Kidney (tissue), 14 donors: Measurements from ENCODE around the gene FGFR3. TPM values are rescaled to one million over a fixed set of nuclear protein-coding genes. Genes with fewer than 3 reads are reported as not detected.
A peak's percentile ranks its signal among the peaks of the same experiment; 100 is the strongest.

Source experiments
- DNase-seq, 5 donors: peaks; one replicate each; pipeline ENCODE4 v3.0.0-alpha.2; 2013 to 2020
- FAIRE-seq: peaks from 2 replicates; lab custom pipeline; 2012; peaks lifted over from hg19 to GRCh38; lab: Jason Lieb, UNC
- H3K27ac ChIP-seq, 2 donors: one replicate each; pipeline ENCODE4 v1.7.0; 2013; ENCODE audit warnings: low read depth in 2 of 2, low read length in 2 of 2, inconsistent platforms in 1 of 2
- H3K27me3 ChIP-seq: one replicate; pipeline ENCODE4 v1.7.1; 2013; ENCODE audit warnings: low read length, inconsistent platforms; ENCODE audit not compliant: control insufficient read depth, insufficient read depth
- H3K36me3 ChIP-seq, 3 donors: one replicate each; pipeline versions ENCODE4 v1.7.0 to v1.7.1; 2013; ENCODE audit warnings: low read length in 3 of 3, control low read depth in 1 of 3, inconsistent platforms in 1 of 3; ENCODE audit not compliant: insufficient read depth in 3 of 3, control insufficient read depth in 2 of 3
- H3K4me1 ChIP-seq, 3 donors: one replicate each; pipeline versions ENCODE4 v1.7.0 to v1.7.1; 2013; ENCODE audit warnings: low read length in 3 of 3, inconsistent platforms in 1 of 3, low read depth in 1 of 3; ENCODE audit not compliant: control insufficient read depth in 2 of 3, insufficient read depth in 2 of 3
- H3K4me3 ChIP-seq, 3 donors: one replicate each; pipeline versions ENCODE4 v1.7.0 to v1.8.1; 2013; ENCODE audit warnings: low read length in 3 of 3, control low read depth in 1 of 3, inconsistent platforms in 1 of 3
- H3K9ac ChIP-seq, 3 donors: one replicate each; pipeline versions ENCODE4 v1.7.0 to v1.7.1; 2013; ENCODE audit warnings: low read length in 3 of 3, control low read depth in 1 of 3, inconsistent platforms in 1 of 3
- H3K9me3 ChIP-seq, 3 donors: one replicate each; pipeline versions ENCODE4 v1.7.0 to v1.7.1; 2013; ENCODE audit warnings: low read length in 3 of 3, control low read depth in 1 of 3, inconsistent platforms in 1 of 3; ENCODE audit not compliant: control insufficient read depth in 2 of 3, insufficient read depth in 1 of 3
- CTCF ChIP-seq: IDR thresholded peaks from 3 replicates; pipeline ENCODE4 v1.5.1; 2012; ENCODE audit warnings: mild to moderate bottlenecking, moderate library complexity, borderline replicate concordance; ENCODE audit not compliant: insufficient read depth; ENCODE audit errors: extremely low read depth
- intact Hi-C: fragments of 100-400 bp; cut with DNase I; formaldehyde crosslinking; loops from one replicate; pipeline ENCODE4 v1.11.1; 2022
- polyA plus RNA-seq: library from polyadenylated mRNA; stranded (reverse); fragments of 350-450 nt; fragmentation: Illumina TruSeq; extraction: RNeasy Lipid Tissue Mini Kit (QIAGEN cat#74804); gene quantifications from one replicate; pipeline ENCODE4 v1.2.3, GENCODE V29; 2014; ENCODE audit warnings: low read depth, low replicate concordance; ENCODE audit not compliant: insufficient read depth
- total RNA-seq: library from RNA; stranded (reverse); fragmentation: NEBNext Ultra II Directional; extraction: Animal tissue kit (Norgen Biotek cat#: 25700); gene quantifications from one replicate; pipeline ENCODE4 v1.2.1, GENCODE V29; 2021
- donor health status: control.
- donor health status: control.
- donor health status: control.
- donor health status: control.
- donor health status: control.
- donor health status: DM: yes; HTN: yes; CAD: no.
- donor health status: Normal renal cell carcinoma (clear cell type).

The FGFR3 gene
- total and polyA plus RNA-seq, 2 donors from 2014 or later, result 25.5 to 28.5 TPM

- Histone ChIP-seq H3K9me3 (no peaks in the 10 kb centered on the region), H3K27ac (no peak overlapping the region), H3K9ac (no peak overlapping the region), H3K4me3 (no peak overlapping the region), H3K36me3 (peaks cover 2 to 39% (median 21%) of the 10 kb centered on the region in 3 donors), H3K4me1 (no peaks in the 10 kb centered on the region), H3K27me3 (no peaks in the 10 kb centered on the region)
- TF ChIP-seq CTCF, result no peak
- intact Hi-C loops, result no loop called here
- FAIRE-seq, result no peak
- DNase-seq, result no peak
Observed at GRCh38 chr4:1831331-1831730, 38.2 kb downstream of the FGFR3 start.

- Histone ChIP-seq H3K4me1 (no peaks in the 10 kb centered on the region), H3K36me3 (peaks cover 2 to 39% (median 22%) of the 10 kb centered on the region in 3 donors), H3K9me3 (no peaks in the 10 kb centered on the region), H3K4me3 (no peak overlapping the region), H3K9ac (no peak overlapping the region), H3K27ac (no peak overlapping the region), H3K27me3 (no peaks in the 10 kb centered on the region)
- FAIRE-seq (no peak), DNase-seq (no peak)
- intact Hi-C loops, result no loop called here
- TF ChIP-seq CTCF, result no peak
Observed at GRCh38 chr4:1832690-1833089, 39.6 kb downstream of the FGFR3 start.

GRCh38 chr4:1833307-1834046, 40.4 kb downstream of the FGFR3 start:
- Histone ChIP-seq H3K4me1 (no peaks in the 10 kb centered on the region), H3K27me3 (no peaks in the 10 kb centered on the region), H3K9me3 (no peaks in the 10 kb centered on the region), H3K27ac (no peak overlapping the region), H3K36me3 (peaks cover 2 to 39% (median 24%) of the 10 kb centered on the region in 3 donors), H3K4me3 (no peak overlapping the region), H3K9ac (no peak overlapping the region)
- peak in 1 of 5 donors; percentile 61 for DNase-seq
- TF ChIP-seq CTCF, result no peak
- intact Hi-C loops, result no loop called here
- no peak for FAIRE-seq
